ENCODE results near the gene CHRNA9. TPM values are rescaled to one million over a fixed set of nuclear protein-coding genes. Genes with fewer than 3 reads are reported as not detected.

Gene CHRNA9
- polyA plus RNA-seq, 1 donor, result 0.07 TPM

DNA sequence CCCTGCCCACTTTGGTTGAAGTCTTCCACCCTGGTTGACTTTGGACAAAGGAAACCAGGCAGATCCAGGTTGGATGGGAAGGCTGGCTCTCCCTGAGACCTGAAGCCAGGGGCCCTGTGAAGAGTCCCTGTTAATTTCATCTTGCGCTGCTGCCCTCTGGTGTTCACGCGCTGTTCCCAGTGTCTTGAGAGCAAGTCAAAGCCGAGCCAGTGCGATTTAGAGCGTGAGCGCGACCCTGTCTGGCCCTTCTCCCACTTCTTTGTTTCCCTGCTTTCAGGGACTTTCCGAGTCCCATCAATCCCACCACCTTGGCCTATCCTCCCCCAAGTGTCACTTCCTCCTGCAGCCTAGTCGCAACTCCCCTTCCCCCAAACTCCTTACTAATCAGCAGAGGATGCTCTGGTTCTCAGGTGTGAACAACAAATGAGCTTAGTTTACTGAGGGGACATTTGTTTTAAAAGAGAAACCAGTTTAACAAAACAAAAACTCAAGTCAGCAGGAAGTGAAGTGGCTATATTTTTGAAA, 25.8 kb upstream of the CHRNA9 start:
- 10% methylated on average over 2 of the region's 10 CpGs for WGBS (ENCODE audit: insufficient coverage, low lambda C conversion rate)
- peaks cover 26% of the 10 kb centered on the region for H3K4me1 ChIP-seq (ENCODE audit: control insufficient read depth, insufficient read depth, low read length)
- no peaks in the 10 kb centered on the region for H3K36me3 ChIP-seq (ENCODE audit: control insufficient read depth, insufficient read depth, low read length)
- H3K27ac ChIP-seq (ENCODE audit: low read length), result no peak overlapping the region
- no peak overlapping the region for H3K4me3 ChIP-seq (ENCODE audit: low read length)
- no peaks in the 10 kb centered on the region for H3K27me3 ChIP-seq (ENCODE audit: control insufficient read depth, insufficient read depth, low read length)
- H3K9me3 ChIP-seq (ENCODE audit: control insufficient read depth, low read depth, low read length), result no peaks in the 10 kb centered on the region
- DNase-seq, result peak; percentile 81 to 85

DNA sequence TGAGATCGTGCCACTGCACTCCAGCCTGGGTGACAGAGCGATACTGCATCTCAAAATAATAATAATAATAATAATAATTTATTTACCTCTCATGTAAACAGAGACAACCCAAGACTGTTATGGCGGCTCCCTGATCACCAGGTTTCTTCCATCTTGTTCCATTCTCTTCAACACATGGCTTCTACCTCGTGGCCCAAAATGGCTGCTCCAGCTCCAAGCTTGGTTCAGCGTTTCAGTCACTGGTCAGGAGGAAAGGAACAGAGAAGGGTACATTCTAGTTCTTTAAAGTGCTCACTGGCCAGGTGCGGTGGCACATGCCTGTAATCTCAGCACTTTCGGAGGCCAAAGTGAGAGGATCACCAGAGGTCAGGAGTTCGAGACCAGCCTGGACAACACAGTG, 24.9 kb upstream of the CHRNA9 start:
- H3K36me3 ChIP-seq (ENCODE audit: control insufficient read depth, insufficient read depth, low read length), result no peaks in the 10 kb centered on the region
- no peaks in the 10 kb centered on the region for H3K9me3 ChIP-seq (ENCODE audit: control insufficient read depth, low read depth, low read length)
- no peaks in the 10 kb centered on the region for H3K27me3 ChIP-seq (ENCODE audit: control insufficient read depth, insufficient read depth, low read length)
- WGBS (ENCODE audit: insufficient coverage, low lambda C conversion rate), result 80% methylated on average over 1 of the region's 8 CpGs
- H3K27ac ChIP-seq (ENCODE audit: low read length), result no peak overlapping the region
- no peak for DNase-seq
- no peak overlapping the region for H3K4me3 ChIP-seq (ENCODE audit: low read length)
- peaks cover 29% of the 10 kb centered on the region for H3K4me1 ChIP-seq (ENCODE audit: control insufficient read depth, insufficient read depth, low read length)

DNA sequence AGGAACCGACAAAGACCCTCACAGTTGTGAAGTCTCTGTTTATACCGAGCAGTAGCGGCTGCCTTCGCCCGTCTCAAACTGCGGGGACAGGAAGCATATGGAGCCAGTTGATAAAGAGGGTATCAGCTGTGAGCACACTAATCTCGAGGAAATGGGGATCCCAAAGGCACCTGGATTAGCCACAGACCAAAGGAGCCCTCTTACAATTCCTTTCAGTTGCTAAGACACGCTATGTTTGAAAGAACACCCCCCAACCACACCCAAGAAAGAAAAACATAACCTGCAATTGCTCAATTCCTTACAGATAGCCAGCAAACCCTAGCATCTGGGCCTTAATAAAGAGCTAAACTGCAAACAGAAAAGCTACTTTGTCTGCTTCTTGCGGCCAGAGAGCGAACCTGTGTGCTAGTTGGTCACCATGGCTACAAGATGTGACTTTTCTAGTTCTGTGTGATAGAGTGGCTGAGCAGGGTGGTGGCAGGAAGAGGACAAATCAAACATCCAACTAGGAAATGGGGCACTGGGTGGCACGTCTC, 23.3 kb upstream of the CHRNA9 start:
- WGBS (ENCODE audit: insufficient coverage, low lambda C conversion rate), result no CpG with 5 or more reads among the region's 11 CpGs
- peak; percentile 75 to 92 for DNase-seq
- H3K4me1 ChIP-seq (ENCODE audit: control insufficient read depth, insufficient read depth, low read length), result peaks cover 39% of the 10 kb centered on the region
- peak overlapping the region; percentile 75 for H3K27ac ChIP-seq (ENCODE audit: low read length)
- H3K36me3 ChIP-seq (ENCODE audit: control insufficient read depth, insufficient read depth, low read length), result no peaks in the 10 kb centered on the region
- peak overlapping the region; percentile 10 for H3K4me3 ChIP-seq (ENCODE audit: low read length)
- H3K27me3 ChIP-seq (ENCODE audit: control insufficient read depth, insufficient read depth, low read length), result no peaks in the 10 kb centered on the region
- H3K9me3 ChIP-seq (ENCODE audit: control insufficient read depth, low read depth, low read length), result no peaks in the 10 kb centered on the region

DNA sequence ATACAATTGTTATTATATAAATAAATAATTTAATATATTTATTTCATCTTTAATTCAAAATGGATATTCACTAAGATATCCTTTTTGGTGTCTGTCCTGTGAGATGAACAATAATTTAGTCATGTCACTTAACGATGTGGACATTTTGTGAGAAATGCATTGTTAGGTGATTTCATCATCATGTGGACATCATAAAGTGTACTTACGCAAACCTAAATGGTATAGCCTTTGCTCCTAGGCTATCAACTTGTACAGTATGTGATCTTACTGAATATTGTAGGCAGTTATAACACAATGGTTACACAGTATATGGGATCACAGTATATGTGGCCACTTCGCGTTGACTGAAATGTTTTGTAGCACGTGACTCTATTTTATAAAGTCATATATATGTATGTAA, 20.2 kb upstream of the CHRNA9 start:
- no peaks in the 10 kb centered on the region for H3K36me3 ChIP-seq (ENCODE audit: control insufficient read depth, insufficient read depth, low read length)
- H3K27me3 ChIP-seq (ENCODE audit: control insufficient read depth, insufficient read depth, low read length), result no peaks in the 10 kb centered on the region
- peak; percentile 79 to 92 for DNase-seq
- peaks cover 41% of the 10 kb centered on the region for H3K4me1 ChIP-seq (ENCODE audit: control insufficient read depth, insufficient read depth, low read length)
- H3K4me3 ChIP-seq (ENCODE audit: low read length), result no peak overlapping the region
- peak overlapping the region; percentile 90 for H3K27ac ChIP-seq (ENCODE audit: low read length)
- 43% methylated on average over 3 of the region's 5 CpGs for WGBS (ENCODE audit: insufficient coverage, low lambda C conversion rate)
- no peaks in the 10 kb centered on the region for H3K9me3 ChIP-seq (ENCODE audit: control insufficient read depth, low read depth, low read length)

DNA sequence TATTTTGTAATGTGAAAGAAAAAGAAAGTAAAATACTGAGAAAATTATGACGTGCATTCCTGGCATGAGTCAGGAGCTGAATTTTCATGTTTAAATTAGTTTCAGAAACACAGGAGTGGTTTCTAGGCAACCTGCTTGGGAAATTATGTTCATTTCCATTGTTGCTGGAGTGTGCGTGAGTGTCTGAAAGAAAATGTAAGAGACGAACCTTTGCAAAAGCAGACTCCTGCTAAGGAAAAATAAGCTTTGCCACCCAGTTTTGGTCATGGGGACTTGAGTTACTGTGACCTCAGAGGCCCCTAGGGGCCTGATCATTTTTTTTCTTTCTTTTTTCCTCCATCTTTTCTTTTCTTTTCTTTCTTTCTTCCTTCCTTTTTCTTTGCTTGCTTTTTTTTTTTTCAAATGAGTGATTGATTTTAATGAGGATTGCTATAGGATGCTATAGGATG, 18.8 kb upstream of the CHRNA9 start:
- peak; percentile 78 to 88 for DNase-seq
- H3K4me3 ChIP-seq (ENCODE audit: low read length), result no peak overlapping the region
- no peaks in the 10 kb centered on the region for H3K36me3 ChIP-seq (ENCODE audit: control insufficient read depth, insufficient read depth, low read length)
- H3K27me3 ChIP-seq (ENCODE audit: control insufficient read depth, insufficient read depth, low read length), result no peaks in the 10 kb centered on the region
- 20% methylated on average over 1 of the region's 3 CpGs for WGBS (ENCODE audit: insufficient coverage, low lambda C conversion rate)
- H3K4me1 ChIP-seq (ENCODE audit: control insufficient read depth, insufficient read depth, low read length), result peaks cover 41% of the 10 kb centered on the region
- H3K27ac ChIP-seq (ENCODE audit: low read length), result peak overlapping the region; percentile 90
- no peaks in the 10 kb centered on the region for H3K9me3 ChIP-seq (ENCODE audit: control insufficient read depth, low read depth, low read length)

DNA sequence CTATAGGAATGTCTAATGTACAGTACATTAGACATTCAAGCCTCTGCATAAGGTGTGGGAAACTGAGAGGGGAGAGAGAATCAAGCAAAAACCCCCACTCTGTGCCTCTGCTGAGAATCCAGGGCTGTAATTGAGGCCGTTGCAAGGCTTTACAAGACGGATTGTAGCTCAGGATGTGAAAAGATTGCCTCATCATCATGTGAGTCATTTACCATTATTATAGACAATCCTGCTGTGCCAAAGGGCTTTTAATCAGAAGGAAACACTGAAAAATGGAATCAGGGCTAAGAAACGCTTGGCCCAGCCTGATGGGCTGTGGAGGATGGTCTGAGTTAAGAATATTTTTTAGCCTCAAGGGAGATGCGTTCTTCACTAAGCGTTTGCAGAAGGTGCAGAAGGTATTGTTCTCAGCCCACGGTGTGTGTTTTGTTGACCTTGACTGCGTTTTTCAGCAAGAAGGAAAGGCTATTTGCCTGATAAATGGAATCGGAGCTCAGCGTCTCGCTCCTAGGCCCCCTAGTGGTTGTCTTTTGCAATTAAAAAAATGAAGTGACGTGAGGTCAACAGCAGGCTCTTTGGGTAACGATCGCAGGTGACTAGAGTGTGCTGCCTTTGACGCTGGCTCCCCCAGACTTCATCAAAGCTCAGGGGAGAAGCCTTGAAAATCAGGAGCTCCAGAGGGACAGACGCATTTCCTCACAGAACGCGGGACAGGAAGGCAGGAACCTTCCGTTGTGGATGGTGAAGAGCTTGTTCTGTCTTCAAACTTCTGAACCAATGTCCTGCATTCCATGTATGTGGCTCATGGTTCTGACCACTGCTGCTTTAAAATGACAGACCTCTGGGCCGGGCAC, 18.1 kb upstream of the CHRNA9 start:
- Histone ChIP-seq H3K36me3 (ENCODE audit: control insufficient read depth, insufficient read depth, low read length) (no peaks in the 10 kb centered on the region), H3K4me1 (ENCODE audit: control insufficient read depth, insufficient read depth, low read length) (peaks cover 35% of the 10 kb centered on the region), H3K27ac (ENCODE audit: low read length) (peak overlapping the region; percentile 90), H3K4me3 (ENCODE audit: low read length) (no peak overlapping the region), H3K27me3 (ENCODE audit: control insufficient read depth, insufficient read depth, low read length) (no peaks in the 10 kb centered on the region), H3K9me3 (ENCODE audit: control insufficient read depth, low read depth, low read length) (no peaks in the 10 kb centered on the region)
- peak; percentile 86 to 96 for DNase-seq
- no CpG with 5 or more reads among the region's 19 CpGs for WGBS (ENCODE audit: insufficient coverage, low lambda C conversion rate)

DNA sequence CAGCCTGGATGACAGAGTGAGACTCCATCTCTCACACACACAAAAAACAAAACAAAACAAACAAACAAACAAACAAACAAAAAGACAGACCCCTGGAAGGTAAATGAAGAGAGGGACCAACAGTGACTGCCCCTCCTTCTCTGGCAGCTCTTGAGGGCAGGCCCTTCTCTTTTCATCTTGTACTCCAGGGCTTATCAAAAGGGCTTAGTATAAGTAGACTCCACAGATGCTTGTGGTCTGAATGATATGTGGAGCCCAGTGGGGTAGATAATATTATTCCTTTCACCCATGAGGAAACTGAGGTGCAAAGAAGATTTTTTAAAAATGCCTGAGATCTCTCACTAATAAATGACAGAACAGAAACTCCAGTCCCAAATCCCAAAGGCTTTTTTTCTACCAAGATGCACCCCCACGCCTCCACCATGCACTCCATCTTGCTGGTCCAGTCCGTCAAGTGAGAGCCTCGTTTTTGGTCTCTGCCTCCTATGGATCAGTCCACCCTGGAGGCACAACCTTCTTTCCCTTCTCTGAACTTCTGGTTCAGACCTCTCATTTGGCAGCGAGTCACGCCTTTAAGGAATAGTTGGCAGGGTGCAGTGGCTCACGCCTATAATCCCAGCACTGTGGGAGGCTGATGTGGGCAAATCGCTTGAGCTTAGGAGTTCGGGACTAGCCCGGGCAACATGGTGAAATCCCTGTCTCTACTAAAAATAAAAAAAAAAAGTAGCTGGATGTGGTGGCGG, 17.0 kb upstream of the CHRNA9 start:
- Histone ChIP-seq H3K4me1 (ENCODE audit: control insufficient read depth, insufficient read depth, low read length) (peaks cover 32% of the 10 kb centered on the region), H3K27me3 (ENCODE audit: control insufficient read depth, insufficient read depth, low read length) (no peaks in the 10 kb centered on the region), H3K36me3 (ENCODE audit: control insufficient read depth, insufficient read depth, low read length) (no peaks in the 10 kb centered on the region), H3K9me3 (ENCODE audit: control insufficient read depth, low read depth, low read length) (no peaks in the 10 kb centered on the region), H3K4me3 (ENCODE audit: low read length) (no peak overlapping the region), H3K27ac (ENCODE audit: low read length) (no peak overlapping the region)
- no peak for DNase-seq
- 100% methylated on average over 2 of the region's 10 CpGs for WGBS (ENCODE audit: insufficient coverage, low lambda C conversion rate)

DNA sequence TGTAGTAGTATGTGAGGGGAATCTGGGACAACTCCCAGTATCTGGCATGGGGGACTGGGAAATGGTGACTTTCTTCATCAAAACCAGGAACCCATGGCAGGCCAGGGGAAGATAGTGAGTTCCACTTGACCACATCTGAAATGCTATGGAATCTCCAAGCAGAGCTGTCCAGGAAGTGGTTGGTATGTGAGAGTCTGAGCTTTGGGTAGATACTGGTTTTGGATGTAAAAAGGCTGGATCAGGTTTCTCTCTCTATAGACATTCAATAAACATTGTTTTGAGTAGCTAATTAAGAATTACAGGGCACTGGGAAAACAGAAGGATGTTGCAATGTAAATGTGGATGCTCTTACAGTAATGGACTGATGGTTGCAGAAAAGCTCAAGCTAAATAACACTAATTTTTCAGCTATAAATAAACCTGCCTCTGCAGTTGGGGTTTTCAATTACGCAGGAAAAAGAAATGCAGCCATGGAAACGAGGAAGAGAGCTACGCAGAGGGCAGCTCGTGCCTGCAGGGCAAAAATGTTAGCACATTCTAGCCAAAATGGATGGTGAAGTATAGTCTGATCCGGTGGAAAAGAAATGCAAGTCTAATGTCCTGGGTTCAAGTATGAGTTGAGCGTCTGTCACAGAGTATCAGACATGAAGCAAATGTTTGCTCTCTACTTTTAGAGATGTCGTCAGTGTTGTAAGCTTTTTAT, 13.4 kb upstream of the CHRNA9 start:
- H3K9me3 ChIP-seq (ENCODE audit: control insufficient read depth, low read depth, low read length), result no peaks in the 10 kb centered on the region
- no peaks in the 10 kb centered on the region for H3K27me3 ChIP-seq (ENCODE audit: control insufficient read depth, insufficient read depth, low read length)
- 50% methylated on average over 3 of the region's 7 CpGs for WGBS (ENCODE audit: insufficient coverage, low lambda C conversion rate)
- no peaks in the 10 kb centered on the region for H3K36me3 ChIP-seq (ENCODE audit: control insufficient read depth, insufficient read depth, low read length)
- no peak overlapping the region for H3K4me3 ChIP-seq (ENCODE audit: low read length)
- peaks cover 24% of the 10 kb centered on the region for H3K4me1 ChIP-seq (ENCODE audit: control insufficient read depth, insufficient read depth, low read length)
- DNase-seq, result no peak
- no peak overlapping the region for H3K27ac ChIP-seq (ENCODE audit: low read length)

DNA sequence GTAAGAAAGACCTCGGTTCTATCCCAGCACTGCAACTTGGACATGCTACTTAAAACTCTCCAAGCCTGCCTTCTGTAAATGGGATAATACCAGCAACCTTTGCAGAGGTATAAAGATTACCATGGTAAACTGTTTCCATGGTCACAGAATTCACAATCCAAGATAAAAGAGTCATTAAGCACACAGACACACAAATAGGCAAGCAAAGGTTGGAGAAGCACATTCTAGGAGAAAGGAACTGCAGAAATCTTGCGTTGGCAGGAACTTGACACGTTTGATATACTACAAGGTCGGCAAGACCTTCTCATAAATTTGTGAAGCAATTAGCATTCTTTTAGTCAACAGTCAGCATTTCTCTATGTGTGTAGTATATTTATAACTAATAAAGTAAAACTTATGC, 12.3 kb upstream of the CHRNA9 start:
- Histone ChIP-seq H3K4me3 (ENCODE audit: low read length) (no peak overlapping the region), H3K27me3 (ENCODE audit: control insufficient read depth, insufficient read depth, low read length) (no peaks in the 10 kb centered on the region), H3K27ac (ENCODE audit: low read length) (peak overlapping the region; percentile 63), H3K9me3 (ENCODE audit: control insufficient read depth, low read depth, low read length) (no peaks in the 10 kb centered on the region), H3K4me1 (ENCODE audit: control insufficient read depth, insufficient read depth, low read length) (peaks cover 18% of the 10 kb centered on the region), H3K36me3 (ENCODE audit: control insufficient read depth, insufficient read depth, low read length) (no peaks in the 10 kb centered on the region)
- no CpG with 5 or more reads among the region's 4 CpGs for WGBS (ENCODE audit: insufficient coverage, low lambda C conversion rate)
- peak; percentile 76 to 90 for DNase-seq

DNA sequence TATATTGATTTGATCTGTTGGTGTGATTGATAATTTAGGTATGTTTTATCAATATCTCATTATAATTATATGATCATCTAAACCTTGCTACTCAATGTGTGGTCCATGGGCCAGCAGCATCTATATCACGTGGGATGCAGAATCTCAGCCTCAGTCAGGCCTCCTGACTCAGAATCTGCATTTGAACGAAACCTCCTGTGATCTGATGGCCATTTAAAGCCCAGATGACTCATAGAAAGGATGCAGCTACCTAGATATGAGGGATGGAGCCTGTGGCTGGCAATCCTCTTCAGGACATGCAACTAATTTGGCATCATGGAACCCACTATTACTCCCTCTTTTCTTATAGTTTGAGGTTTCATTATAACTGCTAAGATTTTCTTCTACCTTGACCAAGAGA, 11.3 kb upstream of the CHRNA9 start:
- no peaks in the 10 kb centered on the region for H3K27me3 ChIP-seq (ENCODE audit: control insufficient read depth, insufficient read depth, low read length)
- DNase-seq, result no peak
- H3K36me3 ChIP-seq (ENCODE audit: control insufficient read depth, insufficient read depth, low read length), result no peaks in the 10 kb centered on the region
- H3K4me1 ChIP-seq (ENCODE audit: control insufficient read depth, insufficient read depth, low read length), result peaks cover 15% of the 10 kb centered on the region
- no peak overlapping the region for H3K27ac ChIP-seq (ENCODE audit: low read length)
- no CpG with 5 or more reads among the region's 2 CpGs for WGBS (ENCODE audit: insufficient coverage, low lambda C conversion rate)
- no peak overlapping the region for H3K4me3 ChIP-seq (ENCODE audit: low read length)
- H3K9me3 ChIP-seq (ENCODE audit: control insufficient read depth, low read depth, low read length), result no peaks in the 10 kb centered on the region
